Measurements from ENCODE around the gene FOXJ3. TPM values are rescaled to one million over a fixed set of nuclear protein-coding genes. Genes with fewer than 3 reads are reported as not detected.

The FOXJ3 gene
- total and polyA plus RNA-seq, 8 donors = 6.8 to 25.5 (median 20.2) TPM

- peak; percentile 26 to 70 (median 59) for TF ChIP-seq CTCF (IDR thresholded peaks at IDR 0.05)
- FAIRE-seq (no peak), DNase-seq (no peak), ATAC-seq (peak in 3 of 4 donors; percentile 32 to 52 (median 45))
- H3K27ac ChIP-seq = no peak overlapping the region
- no peak overlapping the region for H3K4me3 ChIP-seq
- no peaks in the 10 kb centered on the region for H3K9me3 ChIP-seq
- peaks cover 15 to 24% (median 16%) of the 10 kb centered on the region in 3 donors for H3K4me1 ChIP-seq
- H3K36me3 ChIP-seq = peaks cover 0 to 9% (median 0%) of the 10 kb centered on the region in 3 donors
- intact Hi-C loops (cut with DNase I) = loop anchor here in 1 of 3 donors (10.0 kb wide), 1 partner anchor 158 kb away; the partner anchor contains the start of gene FOXJ3
- WGBS, 2 donors = 71 to 76% methylated on average over 4 of the region's 4 CpGs
- H3K27me3 ChIP-seq = no peaks in the 10 kb centered on the region
These were observed 158.0 kb downstream of the FOXJ3 start for GRCh38 chr1:42176902-42177519.

GRCh38 chr1:42175314-42176054 is 159.6 kb downstream of the FOXJ3 start:
- WGBS, 2 donors = 91 to 93% methylated on average over 7 of the region's 7 CpGs
- Histone ChIP-seq H3K27ac (no peak overlapping the region), H3K27me3 (no peaks in the 10 kb centered on the region), H3K36me3 (peaks cover 0 to 9% (median 0%) of the 10 kb centered on the region in 3 donors), H3K4me1 (peaks cover 15 to 27% (median 21%) of the 10 kb centered on the region in 3 donors), H3K9me3 (no peaks in the 10 kb centered on the region), H3K4me3 (no peak overlapping the region)
- intact Hi-C loops (cut with DNase I) = loop anchor here in 1 of 3 donors (10.0 kb wide), 1 partner anchor 159 kb away; the partner anchor contains the start of gene FOXJ3
- no peak for TF ChIP-seq CTCF (IDR thresholded peaks at IDR 0.05)
- FAIRE-seq (no peak), ATAC-seq (no peak), DNase-seq (no peak)

GRCh38 chr1:42173961-42174735 is 160.9 kb downstream of the FOXJ3 start:
- H3K27ac ChIP-seq = no peak overlapping the region
- TF ChIP-seq CTCF (IDR thresholded peaks at IDR 0.05) = no peak

GRCh38 chr1:42173155-42173933 is 161.7 kb downstream of the FOXJ3 start:
- DNase-seq = peak in 5 of 6 donors; percentile 40 to 85 (median 69)
- Histone ChIP-seq H3K27ac (peak overlapping the region in 3 of 4 donors; percentile 57 to 63 (median 57)), H3K4me3 (no peak overlapping the region), H3K27me3 (no peaks in the 10 kb centered on the region), H3K36me3 (no peaks in the 10 kb centered on the region), H3K4me1 (peaks cover 15 to 27% (median 21%) of the 10 kb centered on the region in 3 donors), H3K9me3 (no peaks in the 10 kb centered on the region)
- intact Hi-C loops (cut with DNase I) = loop anchor here in 1 of 3 donors (10.0 kb wide), 1 partner anchor 161 kb away; the partner anchor contains the start of gene FOXJ3
- WGBS, 2 donors = 34 to 38% methylated on average over 9 of the region's 9 CpGs
- peak; percentile 88 to 97 (median 92) for TF ChIP-seq CTCF (IDR thresholded peaks at IDR 0.05)
- no peak for FAIRE-seq
- peak; percentile 65 to 83 (median 80) for ATAC-seq

More at GRCh38 chr1:42173961-42174735, 160.9 kb downstream of the FOXJ3 start:
- WGBS, 2 donors = 68% methylated on average over 8 of the region's 8 CpGs
- H3K4me1 ChIP-seq = peaks cover 15 to 27% (median 21%) of the 10 kb centered on the region in 3 donors
- DNase-seq = no peak
- FAIRE-seq = no peak
- no peaks in the 10 kb centered on the region for H3K27me3 ChIP-seq
- no peaks in the 10 kb centered on the region for H3K9me3 ChIP-seq
- H3K4me3 ChIP-seq = no peak overlapping the region
- intact Hi-C loops (cut with DNase I) = loop anchor here in 1 of 3 donors (10.0 kb wide), 1 partner anchor 161 kb away; the partner anchor contains the start of gene FOXJ3
- ATAC-seq = no peak
- peaks cover 0 to 2% (median 0%) of the 10 kb centered on the region in 3 donors for H3K36me3 ChIP-seq
